Measurements from ENCODE around the gene ACAN.

DNA sequence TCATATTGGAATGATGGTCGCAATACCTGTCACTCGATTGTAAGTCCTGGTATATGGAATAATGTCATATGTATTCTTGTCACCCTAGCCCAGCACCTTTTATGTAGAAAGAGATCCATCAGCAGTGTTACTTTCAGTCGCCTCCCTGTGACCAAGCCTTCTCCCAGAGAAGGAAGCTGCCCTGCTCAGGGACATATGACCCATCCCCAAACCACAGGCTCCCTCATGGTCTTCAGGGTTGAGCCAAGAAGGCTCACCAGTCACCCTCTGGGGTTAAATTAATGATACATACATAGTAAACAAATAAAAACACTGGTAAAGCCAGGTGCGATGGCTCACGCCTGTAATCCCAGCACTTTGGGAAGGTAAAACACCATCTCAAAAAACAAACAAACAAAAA lies 114.5 kb downstream of the ACAN start:
- TF ChIP-seq CTCF (IDR thresholded peaks at IDR 0.05) (no peak), POLR2A (IDR thresholded peaks at IDR 0.05) (no peak), EP300 (IDR thresholded peaks at IDR 0.05) (no peak)

Data from tibial nerve (tissue), 4 donors.